GM19463 (cell line): Measurements from ENCODE around the gene STEEP1.
"Not testable (repeated sequence)": the region's sequence is repeated elsewhere in the genome, so short reads cannot be mapped to it uniquely, and the experiment has no call there.

Experiments used
- ATAC-seq: cut with Tn5 transposase; IDR thresholded peaks from one replicate; pipeline ENCODE4 v1.9.1; 2021; ENCODE audit warnings: mild to moderate bottlenecking, moderate library complexity; ENCODE audit not compliant: unreplicated experiment

The STEEP1 gene

DNA sequence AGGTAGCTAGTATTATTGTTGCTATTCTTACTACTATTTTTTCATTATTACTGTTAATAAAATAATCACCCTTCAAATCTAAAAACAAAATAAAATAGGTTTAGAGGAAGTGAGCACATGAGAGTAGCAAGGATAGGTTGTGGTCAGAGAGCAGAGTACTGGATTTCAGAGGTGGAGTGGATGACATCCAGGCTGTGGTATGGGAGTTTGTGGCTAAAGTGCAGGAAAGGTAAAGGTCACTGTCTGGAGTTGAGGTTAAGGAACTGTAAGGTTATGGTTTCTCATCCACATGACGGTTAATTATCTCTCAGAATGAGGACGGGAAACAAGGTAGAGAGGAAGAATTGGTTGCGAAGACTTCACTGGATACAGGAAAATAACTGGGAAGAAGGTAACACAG lies 27.7 kb downstream of the STEEP1 start:
- no peak for ATAC-seq

DNA sequence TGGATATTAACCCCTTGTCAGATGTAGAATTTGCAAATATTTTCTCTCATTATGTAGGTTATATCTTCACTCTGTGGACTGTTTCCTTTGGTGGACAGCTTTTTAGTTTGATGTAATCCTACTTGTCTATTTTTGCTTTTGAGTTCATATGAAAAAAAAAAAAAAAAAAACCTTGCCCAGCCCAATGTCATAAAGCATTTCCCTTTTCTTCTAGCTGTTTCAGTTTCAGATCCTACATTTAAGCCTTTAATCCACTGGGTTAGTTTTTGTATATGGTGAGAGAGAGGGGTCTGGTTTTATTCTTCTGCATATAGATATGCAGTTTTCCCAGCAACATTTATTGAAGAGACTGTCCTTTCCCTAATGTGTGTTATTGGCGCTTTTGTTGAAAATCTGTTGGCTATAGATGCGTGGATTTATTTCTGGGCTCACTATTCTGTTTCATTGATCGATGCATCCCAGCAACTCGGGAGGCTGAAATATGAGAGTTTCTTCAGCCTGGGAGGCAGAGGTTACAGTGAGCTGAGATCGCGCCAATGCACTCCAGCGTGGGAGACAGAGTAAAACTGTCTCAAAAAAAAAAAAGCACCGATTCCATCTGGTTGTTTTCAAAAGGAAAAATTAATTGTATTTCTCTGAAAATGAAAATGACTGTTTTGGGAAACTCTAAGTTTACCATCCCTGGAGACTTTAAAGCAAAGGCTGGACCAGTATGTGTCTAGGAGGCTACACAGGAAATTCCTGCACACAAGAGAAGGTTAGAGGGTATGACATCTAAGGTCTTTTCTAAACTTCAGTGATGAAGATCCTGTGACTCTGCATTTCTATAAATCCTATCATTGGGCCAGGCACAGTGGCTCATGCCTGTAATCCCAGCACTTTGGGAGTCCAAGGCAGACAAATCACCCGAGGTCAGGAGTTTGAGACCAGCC lies 35.6 kb downstream of the STEEP1 start:
- no peak for ATAC-seq

DNA sequence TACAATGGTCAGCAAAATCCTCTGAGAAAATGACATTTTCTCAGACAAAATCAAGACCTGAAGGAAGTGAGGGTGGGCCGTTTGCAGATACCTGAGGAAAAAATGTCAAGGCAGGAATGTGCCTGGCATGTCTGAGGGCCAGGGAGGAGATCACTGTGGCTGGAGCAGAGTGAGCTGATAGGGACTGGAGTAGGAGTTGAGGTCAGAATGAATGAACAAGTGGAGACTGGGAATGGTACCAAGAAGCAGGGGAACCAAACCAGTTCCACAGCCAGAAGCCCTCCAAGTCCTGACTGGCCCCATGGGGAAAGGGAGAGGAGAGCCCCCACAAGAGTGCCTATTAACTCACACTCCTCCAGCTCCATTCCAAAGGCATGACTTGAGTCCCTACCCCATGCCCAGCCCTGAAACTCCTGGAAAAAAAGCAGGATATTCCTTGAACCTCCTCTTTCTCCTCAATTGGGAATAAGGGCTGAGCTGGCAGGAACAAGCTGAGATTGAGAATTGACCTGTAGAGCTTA lies 41.5 kb downstream of the STEEP1 start:
- no peak for ATAC-seq

DNA sequence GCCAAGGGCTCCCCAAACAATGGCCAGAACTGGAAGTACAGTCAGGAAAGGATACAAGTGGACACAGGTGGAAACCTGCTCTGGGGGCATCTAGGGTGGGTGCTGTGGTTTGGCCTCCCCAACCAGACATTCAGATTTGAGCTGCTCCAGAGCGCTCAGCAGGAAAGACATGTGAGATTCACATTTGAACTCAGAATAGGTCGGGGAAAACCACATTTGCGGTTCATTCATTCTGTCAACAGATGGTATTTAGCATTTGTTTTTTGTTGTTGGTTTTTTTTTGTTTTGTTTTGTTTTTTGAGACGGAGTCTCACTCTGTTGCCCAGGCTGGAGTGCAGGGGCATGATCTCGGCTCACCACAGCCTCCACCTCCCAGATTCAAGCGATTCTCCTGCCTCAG lies 44.0 kb downstream of the STEEP1 start:
- ATAC-seq, result no peak

DNA sequence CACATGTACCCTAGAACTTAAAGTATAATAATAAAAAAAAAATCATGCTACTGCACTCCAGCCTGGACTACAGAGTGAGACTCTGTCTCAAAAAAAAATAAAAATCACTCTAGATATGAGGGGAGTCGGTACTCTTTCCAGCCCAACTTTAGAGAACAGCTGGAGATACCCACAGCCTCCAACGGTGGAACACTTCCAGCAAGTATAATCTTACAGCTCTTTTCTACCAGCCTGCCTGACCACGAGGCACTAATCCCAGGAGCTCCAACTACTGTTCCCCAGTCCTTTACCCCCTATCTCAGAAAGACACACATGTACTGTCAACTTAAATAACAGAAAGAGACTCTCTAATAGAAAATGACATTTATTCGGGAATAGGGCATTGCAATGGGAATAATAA lies 46.8 kb downstream of the STEEP1 start:
- no peak for ATAC-seq

DNA sequence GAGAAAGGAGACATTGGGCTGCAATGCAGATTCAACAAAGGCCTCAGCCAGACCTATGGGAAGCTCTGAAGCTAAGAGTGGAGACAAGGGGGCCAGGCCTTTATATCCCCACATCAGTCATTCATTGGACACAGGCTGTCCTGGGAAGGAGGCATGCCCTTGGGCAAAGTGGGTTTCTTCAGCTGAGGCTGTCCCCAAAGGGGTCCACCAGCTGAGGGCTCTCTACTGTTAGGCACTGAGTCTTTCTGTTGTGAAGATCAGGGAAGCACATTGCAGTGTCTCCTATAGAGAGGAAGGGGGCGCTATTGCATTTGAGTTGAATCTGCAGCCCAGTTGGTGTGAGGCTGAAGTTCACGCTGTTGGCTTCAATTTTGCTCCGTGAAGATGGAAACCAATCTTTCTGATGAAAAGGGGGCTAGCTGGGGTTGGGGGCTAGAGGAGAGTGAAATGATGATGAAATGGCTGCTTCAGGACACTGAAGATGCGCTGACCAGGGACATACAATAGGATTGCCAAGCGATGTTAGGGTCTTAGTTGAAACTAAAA lies 49.0 kb downstream of the STEEP1 start:
- peak; percentile 91 for ATAC-seq

DNA sequence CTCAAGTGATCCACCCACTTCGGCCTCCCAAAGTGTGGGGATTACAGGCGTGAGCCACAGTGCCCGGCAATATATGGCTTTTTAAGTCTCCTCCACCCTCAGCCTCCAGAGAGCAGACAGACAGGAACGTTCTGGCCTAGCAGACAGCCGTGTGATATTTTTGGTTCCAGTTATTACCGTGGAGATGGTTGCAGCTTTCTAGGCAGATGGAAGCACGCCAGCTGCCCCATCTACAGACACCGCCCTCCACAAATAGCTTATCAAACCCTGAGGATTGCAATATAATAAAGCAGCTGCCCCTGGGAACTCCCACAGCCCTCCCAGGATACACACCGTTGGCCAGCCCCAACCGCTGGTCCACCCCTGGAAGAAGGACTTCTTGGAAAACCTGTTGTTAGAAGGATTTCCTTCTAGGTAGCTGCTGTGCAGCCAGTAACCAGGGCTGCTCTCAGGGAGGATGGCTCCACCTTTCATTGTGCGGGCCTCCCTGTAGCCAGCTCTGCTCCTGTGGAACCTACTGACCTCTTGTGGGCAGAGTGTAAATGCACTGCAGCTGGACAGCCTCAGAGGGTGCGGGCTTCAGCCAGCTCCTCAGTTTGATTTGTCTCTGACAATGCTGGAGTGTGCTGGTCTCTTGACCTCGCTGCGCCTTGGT lies 52.9 kb downstream of the STEEP1 start:
- no peak for ATAC-seq

DNA sequence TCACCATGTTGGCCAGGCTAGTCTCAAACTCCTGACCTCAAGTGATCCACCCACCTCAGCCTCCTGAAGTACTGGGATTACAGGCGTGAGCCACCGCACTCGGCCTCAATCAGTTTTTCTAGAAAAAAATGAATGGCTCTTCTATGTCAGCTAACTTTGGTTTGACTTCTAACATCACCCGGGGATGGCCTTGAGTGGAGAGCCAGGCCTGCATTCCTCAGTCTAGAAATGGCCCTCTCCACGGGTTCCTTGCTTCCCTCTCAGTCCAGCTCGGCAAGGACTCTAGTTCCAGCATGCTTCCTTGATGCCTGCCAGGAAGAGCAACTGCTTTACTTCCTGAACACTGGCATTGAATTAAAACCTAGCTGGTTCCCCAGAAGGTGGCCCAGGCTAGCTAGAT lies 58.0 kb downstream of the STEEP1 start:
- ATAC-seq, result no peak

DNA sequence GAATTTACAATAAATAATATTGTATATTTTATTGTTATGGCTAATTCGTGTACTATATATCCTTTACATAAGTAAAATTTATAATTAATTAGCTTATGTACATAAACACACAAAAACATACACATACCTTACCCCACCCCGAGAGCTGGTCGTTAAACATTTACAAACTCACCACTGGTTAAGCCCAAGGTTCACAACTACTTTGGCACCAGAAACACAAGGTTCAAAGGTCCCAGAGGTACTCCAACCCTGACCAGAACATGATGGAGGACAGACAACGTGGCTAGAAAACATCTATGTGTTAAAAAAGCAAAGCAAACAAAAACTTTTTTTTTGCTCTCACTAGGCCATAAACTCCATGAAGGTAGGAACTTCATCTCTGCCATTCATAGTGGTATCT lies 59.3 kb downstream of the STEEP1 start:
- ATAC-seq, result no peak

DNA sequence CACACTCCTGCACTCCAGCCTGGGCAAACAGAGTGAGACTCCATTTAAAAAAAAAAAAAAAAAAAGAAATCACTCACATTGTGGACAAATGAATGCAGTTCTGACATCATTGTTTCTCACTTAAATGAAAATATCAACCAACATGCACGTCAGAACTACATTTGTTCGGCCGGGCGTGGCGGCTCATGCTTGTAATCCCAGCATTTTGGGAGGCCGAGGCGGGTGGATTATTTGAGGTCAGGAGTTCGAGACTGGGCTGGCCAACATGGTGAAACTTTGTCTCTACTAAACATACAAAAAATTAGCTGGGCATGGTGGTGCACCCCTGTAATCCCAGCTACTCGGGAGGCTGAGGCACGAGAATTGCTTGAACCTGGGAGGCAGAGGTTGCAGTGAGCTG lies 60.1 kb downstream of the STEEP1 start:
- ATAC-seq, result not testable (repeated sequence)

DNA sequence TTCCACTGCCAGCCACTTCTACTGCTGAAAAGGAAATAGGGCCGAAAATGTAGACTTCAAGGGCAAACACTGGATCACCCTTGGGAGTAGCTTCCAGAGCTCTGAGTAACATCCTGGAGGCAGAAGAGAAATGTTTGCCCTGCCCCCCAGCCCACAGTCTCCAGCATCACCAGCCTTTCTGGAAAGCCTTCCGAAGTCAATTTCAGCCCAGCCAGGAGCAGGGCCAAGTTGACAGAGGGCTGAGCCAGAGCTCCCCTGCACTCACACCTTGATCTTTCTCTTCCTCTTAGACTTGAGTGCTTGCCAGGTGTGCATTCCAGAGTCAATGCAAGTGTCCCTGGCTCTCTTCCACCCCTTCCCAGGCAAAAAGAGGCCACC lies 61.7 kb downstream of the STEEP1 start:
- ATAC-seq, result no peak

DNA sequence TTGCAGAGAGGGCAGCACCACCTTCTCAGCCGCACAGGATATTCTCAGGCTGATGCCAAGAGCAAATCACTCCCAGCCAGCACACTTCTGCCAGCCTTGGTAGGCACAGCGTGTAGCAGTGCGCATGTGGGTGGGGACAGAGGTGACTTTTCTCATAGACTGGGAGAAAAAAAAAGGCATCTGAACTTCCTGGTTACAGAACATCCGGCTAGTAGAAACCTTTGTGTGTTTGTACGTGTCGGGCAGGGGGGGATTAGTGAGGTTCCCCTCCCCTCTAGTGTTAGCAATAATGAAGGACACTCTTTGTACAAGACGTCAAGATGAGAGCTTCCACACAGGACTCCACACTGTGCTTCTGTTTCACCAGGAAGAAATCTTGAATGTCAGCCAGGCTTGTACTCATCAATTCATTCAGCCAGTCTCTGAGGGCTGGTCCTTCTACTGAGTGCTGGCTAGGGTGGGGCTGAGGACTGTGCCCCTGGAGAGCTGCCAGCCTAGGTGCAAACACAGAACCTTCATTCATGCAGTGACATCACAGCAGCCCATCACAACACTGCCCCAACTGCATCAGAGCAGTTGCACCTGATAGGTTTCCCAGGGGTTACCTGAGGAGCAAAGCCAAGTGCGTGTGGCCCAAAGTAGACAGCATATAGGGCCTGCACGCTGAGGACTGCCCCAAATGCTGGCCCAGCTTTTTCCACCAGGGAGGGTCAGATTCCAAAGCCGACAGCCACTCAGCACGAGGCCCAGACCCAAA lies 62.3 kb downstream of the STEEP1 start:
- no peak for ATAC-seq

DNA sequence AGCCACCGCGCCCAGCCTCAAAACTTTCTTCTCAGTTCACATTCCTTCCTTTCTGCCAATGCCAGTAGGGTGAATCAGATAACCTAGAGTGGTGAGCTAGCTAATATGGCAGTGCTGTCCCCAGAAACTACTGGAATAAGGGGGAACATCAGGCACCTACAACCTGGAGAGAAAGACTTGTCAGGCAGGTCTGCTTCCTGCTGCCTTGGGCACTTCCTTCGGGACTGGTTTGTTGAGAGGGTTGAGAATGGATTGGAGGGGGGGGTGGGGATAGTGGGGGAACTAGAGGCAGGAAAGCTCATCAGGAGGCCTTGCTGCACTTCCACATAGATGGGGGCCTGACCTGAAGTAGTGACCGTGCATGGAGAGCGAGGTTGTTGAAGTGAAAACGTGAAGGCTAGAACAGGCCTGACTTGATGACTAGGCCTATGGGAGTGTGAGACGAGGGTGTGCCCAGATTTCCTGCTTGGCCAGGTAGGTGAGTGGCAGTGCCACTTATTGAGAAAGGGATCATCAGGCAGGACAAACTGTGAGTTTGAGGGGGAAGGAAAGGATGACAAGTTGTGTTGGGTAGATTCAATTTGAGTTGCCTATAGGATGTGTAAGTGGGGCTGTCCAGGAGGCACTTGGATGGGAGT lies 63.6 kb downstream of the STEEP1 start:
- ATAC-seq, result no peak

DNA sequence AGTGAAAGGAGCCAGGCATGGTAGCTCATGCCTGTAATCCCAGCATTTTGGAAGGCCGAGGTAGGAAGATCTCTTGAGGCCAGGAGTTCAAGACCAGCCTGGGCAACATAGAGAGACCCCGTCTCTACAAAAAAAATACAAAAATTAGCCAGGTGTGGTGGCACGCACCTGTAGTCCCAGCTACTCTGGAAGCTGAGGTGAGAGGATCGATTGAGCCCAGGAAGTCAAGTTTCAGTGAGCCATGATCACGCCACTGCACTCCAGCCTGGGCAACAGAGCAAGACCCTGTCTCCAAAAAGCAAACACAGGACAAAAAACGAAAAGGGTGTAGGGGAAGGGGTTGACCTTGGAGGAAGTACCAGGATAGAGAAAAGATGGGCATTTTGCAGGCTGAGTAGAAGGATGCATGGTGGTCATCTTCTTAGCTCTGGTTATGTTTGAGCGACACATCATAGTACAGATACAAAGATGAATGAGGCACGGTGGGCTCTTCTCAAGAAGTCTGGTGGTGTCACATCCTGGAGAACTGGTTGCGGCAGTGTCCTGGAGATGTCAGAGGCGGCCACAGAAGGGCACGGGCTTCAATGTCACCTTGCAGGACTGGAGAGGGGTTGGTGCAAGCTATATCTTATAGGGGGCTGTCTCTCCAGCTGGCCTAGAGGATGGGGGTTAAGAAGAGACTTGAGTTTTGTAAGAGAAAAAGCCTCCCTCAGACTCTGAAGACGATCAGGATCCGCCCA lies 65.0 kb downstream of the STEEP1 start:
- no peak for ATAC-seq

DNA sequence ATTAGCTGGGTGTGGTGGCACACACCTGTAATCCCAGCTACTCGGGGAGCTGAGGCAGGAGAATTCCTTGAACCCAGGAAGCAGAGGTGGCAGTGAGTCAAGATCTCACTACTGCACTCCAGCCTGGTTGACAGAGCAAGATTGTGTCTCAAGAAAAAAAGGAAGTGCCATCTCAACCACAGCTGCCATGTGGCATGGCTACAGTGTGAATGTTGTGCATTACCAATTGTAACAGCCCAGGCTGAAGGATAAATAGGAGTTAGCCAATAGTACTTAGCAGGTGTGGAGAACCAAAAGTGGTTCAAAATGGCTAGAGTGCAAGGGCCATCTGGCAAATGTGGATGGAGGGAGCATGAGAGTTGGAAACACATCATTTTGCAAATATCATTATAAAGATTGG lies 68.0 kb downstream of the STEEP1 start:
- ATAC-seq, result no peak

DNA sequence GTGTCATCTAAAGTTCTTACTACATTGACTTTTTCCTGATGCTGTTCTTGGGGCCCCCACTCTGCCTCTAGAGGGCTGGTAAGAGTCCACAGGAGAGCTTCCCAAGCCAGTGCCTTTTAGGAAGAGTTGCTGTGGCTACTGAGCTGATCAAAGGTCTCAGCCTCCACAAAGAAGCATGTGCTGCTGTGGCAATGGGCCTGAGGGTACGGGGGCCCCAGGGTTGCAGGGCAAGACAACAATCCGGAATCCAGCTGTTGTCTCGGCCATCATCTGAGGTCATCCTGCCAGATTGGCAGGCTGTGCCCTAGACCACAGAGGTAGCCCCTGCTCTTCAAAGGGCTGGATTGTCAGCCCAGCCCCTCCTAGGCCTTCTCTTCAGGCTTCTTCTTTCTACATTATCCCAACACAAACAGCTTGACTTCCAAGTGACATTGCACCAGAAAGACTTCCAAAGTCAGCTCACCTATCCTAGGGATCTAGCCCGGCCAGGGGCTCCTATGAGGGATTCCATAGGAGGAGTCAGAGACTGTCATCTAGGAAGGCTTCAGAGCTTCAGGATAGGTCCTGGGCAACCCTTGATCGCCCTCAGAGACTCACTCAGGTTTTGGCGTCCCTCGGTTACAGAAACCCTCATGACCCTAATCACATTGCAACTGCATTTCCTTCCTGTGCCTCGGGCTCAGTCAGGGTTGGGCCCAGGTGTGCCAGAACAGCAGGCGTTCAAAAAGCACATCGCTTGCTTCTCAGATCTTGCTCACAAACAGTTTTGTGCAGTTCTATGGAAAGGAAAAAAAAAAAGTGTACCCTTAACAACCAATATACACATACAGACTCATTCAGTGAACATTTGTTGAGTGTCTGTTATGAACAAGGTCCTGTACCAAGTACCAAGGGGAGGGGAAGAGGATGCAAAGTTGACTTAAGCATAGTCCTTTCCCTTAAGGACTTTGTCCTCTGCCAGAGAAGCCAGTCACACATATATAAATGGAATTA lies 69.2 kb downstream of the STEEP1 start:
- ATAC-seq, result no peak

DNA sequence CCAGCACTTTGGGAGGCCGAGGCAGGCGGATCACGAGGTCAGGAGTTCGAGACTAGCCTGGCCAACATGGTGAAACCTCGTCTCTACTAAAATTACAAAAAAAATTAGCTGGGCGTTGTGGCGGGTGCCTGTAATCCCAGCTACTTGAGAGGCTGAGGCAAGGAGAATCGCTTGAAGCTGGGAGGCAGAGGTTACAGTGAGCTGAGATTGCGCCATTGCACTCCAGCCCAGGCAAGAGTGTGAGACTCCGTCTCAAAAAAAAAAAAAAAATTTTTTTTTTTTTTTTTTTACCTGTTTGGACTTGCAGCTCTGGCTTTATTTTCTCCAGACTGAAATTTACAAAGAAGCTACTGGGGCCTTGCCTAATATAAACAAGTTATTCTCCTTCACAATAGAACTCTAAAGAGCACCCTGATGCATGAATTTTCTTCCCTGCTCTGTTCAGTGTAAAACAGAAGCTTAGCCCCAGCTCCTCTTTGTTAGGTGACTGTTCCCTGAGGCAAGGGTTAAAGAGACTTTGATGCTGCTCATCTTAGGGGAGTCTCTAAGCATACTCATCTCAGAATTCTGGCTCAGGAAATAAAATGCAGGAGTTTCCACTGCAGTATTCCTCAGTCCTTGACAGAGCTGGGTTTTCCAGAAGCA lies 71.2 kb downstream of the STEEP1 start:
- ATAC-seq, result not testable (repeated sequence)

DNA sequence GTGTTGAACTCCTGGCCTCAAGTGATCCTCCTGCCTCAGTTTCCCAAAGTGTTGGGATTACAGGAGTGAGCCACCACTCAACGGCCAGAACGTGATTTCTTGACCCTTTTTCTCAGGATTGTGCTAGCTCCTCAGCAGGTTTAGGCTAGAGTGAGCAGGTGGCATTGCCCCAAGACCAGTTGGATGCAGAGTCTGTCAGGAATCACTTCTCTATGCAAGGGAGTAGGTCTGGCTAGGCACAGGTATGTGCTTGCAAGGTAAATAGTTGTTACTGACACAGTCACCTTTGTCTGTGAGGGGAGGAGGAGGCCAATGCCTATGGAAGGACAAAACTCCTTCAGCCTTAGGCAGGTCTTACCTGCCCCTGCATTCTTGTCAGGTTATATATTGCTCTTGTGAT lies 72.7 kb downstream of the STEEP1 start:
- ATAC-seq, result no peak
